K562 (cell line): ENCODE results near the gene SEMA4F. TPM values are rescaled to one million over a fixed set of nuclear protein-coding genes. Genes with fewer than 3 reads are reported as not detected.

Experiments
- ATAC-seq: fragments of 200-7000 bp; cut with Tn5 transposase; 3 replicates; pipeline ENCODE4 v1.9.1; 2020; ENCODE audit warnings: moderate library complexity
- BruUV-seq: library from RNA; stranded (reverse); fragments of 400-500 nt; replicated peaks from 2 replicates; lab custom pipeline; 2021; lab: Mats Ljungman, UMichigan
- CTCF ChIA-PET: fragments of 300-600 bp; formaldehyde crosslinking; extraction: SDS; loops from one replicate; lab custom pipeline; 2021; ENCODE audit warnings: low intra/inter-chr PET ratio; lab: Yijun Ruan, JAX
- POLR2A ChIA-PET: fragments of 300-600, 350-650 bp; sonication (Branson Sonifier 250); formaldehyde crosslinking; extraction: SDS; loops from one replicate; lab custom pipeline; 2021; ENCODE audit warnings: antibody characterized with exemption, inconsistent platforms; lab: Yijun Ruan, JAX
- DNase-seq, 4 experiments: peaks; one replicate each; pipeline versions ENCODE4 v3.0.0 to v3.0.0-alpha.2; 2011 to 2018; ENCODE audit warnings: low spot score in 3 of 4, mixed read lengths in 3 of 4; ENCODE audit errors: extremely low read depth in 1 of 4
- FAIRE-seq: peaks from 2 replicates; lab custom pipeline; 2011; peaks lifted over from hg19 to GRCh38; lab: Jason Lieb, UNC
- H2AFZ ChIP-seq: 2 replicates; pipeline ENCODE4 v1.6.0; 2011; ENCODE audit warnings: low read depth, low read length, control low read depth, inconsistent platforms
- H3K27ac ChIP-seq: fragments of 200-600 bp; 3 replicates; pipeline ENCODE4 v1.8.0; 2011; ENCODE audit warnings: low read depth, mild to moderate bottlenecking, control low read depth, inconsistent platforms, low read length, moderate library complexity, mixed read lengths; ENCODE audit errors: extremely low read depth
- H3K27me3 ChIP-seq, 2 experiments: fragments of 300-600 bp in 1 of 2; 2 replicates in 1 of 2; 3 replicates in 1 of 2; pipeline versions ENCODE4 v1.6.0 to v1.8.0; 2011; ENCODE audit warnings: inconsistent platforms in 2 of 2, low read length in 2 of 2, mild to moderate bottlenecking in 1 of 2, mixed read lengths in 1 of 2, moderate library complexity in 1 of 2; ENCODE audit not compliant: control insufficient read depth in 2 of 2, insufficient read depth in 2 of 2
- H3K36me3 ChIP-seq: fragments of 300-600 bp; 3 replicates; pipeline ENCODE4 v1.8.0; 2011; ENCODE audit warnings: mild to moderate bottlenecking, low read length, inconsistent platforms; ENCODE audit not compliant: control insufficient read depth, insufficient read depth
- H3K4me1 ChIP-seq, 2 experiments: fragments of 200-600 bp in 1 of 2; replicated peaks in 1 of 2; 2 replicates in 1 of 2; 3 replicates in 1 of 2; pipeline versions ENCODE4 v1.5.1 to v1.8.0; 2011; ENCODE audit warnings: inconsistent platforms in 2 of 2, low read length in 2 of 2, mild to moderate bottlenecking in 1 of 2, mixed read lengths in 1 of 2, moderate library complexity in 1 of 2; ENCODE audit not compliant: control insufficient read depth in 2 of 2, insufficient read depth in 2 of 2
- H3K4me2 ChIP-seq: 2 replicates; pipeline ENCODE4 v1.6.1; 2011; ENCODE audit warnings: low read length, control low read depth, inconsistent platforms, mixed read lengths; ENCODE audit not compliant: insufficient read depth
- H3K4me3 ChIP-seq: fragments of 200-600 bp; sonication (generic), shearing (Covaris generic); 2 replicates; pipeline ENCODE4 v1.5.1; 2016; ENCODE audit warnings: control low read depth, inconsistent platforms
- H3K79me2 ChIP-seq: fragments of 200-600 bp; 3 replicates; pipeline ENCODE4 v1.8.0; 2011; ENCODE audit warnings: low read length, inconsistent platforms; ENCODE audit not compliant: control insufficient read depth, insufficient read depth
- H3K9ac ChIP-seq, 2 experiments: 2 replicates each; pipeline versions ENCODE4 v1.6.0 to v1.6.1; 2011; ENCODE audit warnings: low read depth in 2 of 2, low read length in 2 of 2, control low read depth in 1 of 2, inconsistent platforms in 1 of 2, mild to moderate bottlenecking in 1 of 2, mixed read lengths in 1 of 2; ENCODE audit not compliant: insufficient read depth in 1 of 2
- H3K9me1 ChIP-seq: one replicate; pipeline ENCODE4 v1.6.0; 2011; ENCODE audit warnings: inconsistent platforms, mild to moderate bottlenecking, low read length, moderate library complexity; ENCODE audit not compliant: control insufficient read depth, insufficient read depth
- H3K9me3 ChIP-seq: replicated peaks from 2 replicates; pipeline ENCODE4 v1.5.1; 2011; ENCODE audit warnings: low read depth, low read length, inconsistent platforms; ENCODE audit not compliant: control insufficient read depth, insufficient read depth
- H4K20me1 ChIP-seq: replicated peaks from 2 replicates; pipeline ENCODE4 v1.6.1; 2011; ENCODE audit warnings: low read length, inconsistent platforms, mixed read lengths; ENCODE audit not compliant: control insufficient read depth, insufficient read depth
- CHCHD3 ChIP-seq: fragments of 250-450 bp; sonication (Bioruptor Pico); IDR thresholded peaks from 2 replicates; pipeline ENCODE4 v2.1.2; 2022; ENCODE audit warnings: mild to moderate bottlenecking
- GATAD2A ChIP-seq: fragments of 450-650 bp; IDR thresholded peaks from 2 replicates; pipeline ENCODE4 v1.6.1; 2017
- NFIC ChIP-seq: fragments of 450-650 bp; IDR thresholded peaks from 2 replicates; pipeline ENCODE4 v1.6.1; 2017; ENCODE audit warnings: mild to moderate bottlenecking, inconsistent platforms
- PHF21A ChIP-seq: fragments of 450-650 bp; IDR thresholded peaks from 2 replicates; pipeline ENCODE4 v1.6.1; 2017; ENCODE audit warnings: low read depth, borderline replicate concordance
- POLR2B ChIP-seq: fragments of 450-650 bp; IDR thresholded peaks from 2 replicates; pipeline ENCODE4 v1.6.1; 2018; ENCODE audit warnings: low read depth; ENCODE audit not compliant: partially characterized antibody
- RBM22 ChIP-seq: fragments of 200-400 bp; formaldehyde crosslinking; IDR thresholded peaks from 2 replicates; pipeline ENCODE4 v1.6.1; 2018; ENCODE audit warnings: low read length, low read depth; ENCODE audit not compliant: poor library complexity, severe bottlenecking
- SMARCE1 ChIP-seq: fragments of 450-650 bp; IDR thresholded peaks from 2 replicates; pipeline ENCODE4 v1.7.1; 2016; ENCODE audit warnings: mild to moderate bottlenecking
- SRSF1 ChIP-seq: fragments of 200-400 bp; formaldehyde crosslinking; IDR thresholded peaks from 2 replicates; pipeline ENCODE4 v1.6.1; 2017; ENCODE audit warnings: mild to moderate bottlenecking, low read depth, low read length, moderate library complexity
- TGIF2 ChIP-seq: sonication (generic); formaldehyde crosslinking; IDR thresholded peaks from 2 replicates; pipeline ENCODE4 v1.8.1; 2022; ENCODE audit warnings: mild to moderate bottlenecking, missing genetic modification reagents, moderate library complexity
- ZFP91 ChIP-seq: sonication (generic); formaldehyde crosslinking; IDR thresholded peaks from 2 replicates; pipeline ENCODE4 v1.8.0; 2022; ENCODE audit warnings: mild to moderate bottlenecking, missing genetic modification reagents
- ZNF583 ChIP-seq: fragments of 250-450 bp; sonication (Bioruptor Pico); IDR thresholded peaks from 2 replicates; pipeline ENCODE4 v1.4.0; 2020
- ZNF764 ChIP-seq: fragments of 250-450 bp; sonication (Bioruptor Pico); IDR thresholded peaks from 2 replicates; pipeline ENCODE4 v1.4.0; 2020; ENCODE audit warnings: low read depth, mild to moderate bottlenecking, moderate library complexity
- ZNF780A ChIP-seq: fragments of 250-450 bp; sonication (Bioruptor Pico); IDR thresholded peaks from 2 replicates; pipeline ENCODE4 v1.5.0; 2021; ENCODE audit warnings: mild to moderate bottlenecking
- WGBS: fragments of 100-300 bp; shearing (Covaris generic); methylation state at CpG from one replicate; pipeline ENCODE4 v1.1.6; 2016; ENCODE audit warnings: low coverage, mixed read lengths; ENCODE audit not compliant: insufficient coverage; ENCODE audit errors: missing lambda C conversion rate; 5-methylcytosine and 5-hydroxymethylcytosine counted together
- in situ Hi-C: fragments of 300-500 bp; cut with MboI; formaldehyde crosslinking; loops from 4 replicates; pipeline ENCODE4 v1.15.0; 2018; ENCODE audit warnings: inconsistent platforms, mixed read lengths
- intact Hi-C: fragments of 100-400 bp; cut with micrococcal nuclease; formaldehyde crosslinking; loops from 2 replicates; pipeline ENCODE4 v1.14.2; 2022
- polyA plus RNA-seq, 8 experiments: library from polyadenylated mRNA; depleted of rRNA in 4 of 8; stranded (reverse) in 5 of 8; unstranded in 3 of 8; fragments of >200 nt; fragmentation: Nextera tagmentation in 2 of 8; fragmentation: Illumina TruSeq in 1 of 8; extraction: Ambion mirVana in 2 of 8; extraction: Trizol in 1 of 8; gene quantifications; 2 replicates each; pipeline versions ENCODE4 v1.2.1 to v1.2.3, GENCODE V29; 2011 to 2014; ENCODE audit warnings: inconsistent platforms in 1 of 8, missing spikeins in 1 of 8
- total RNA-seq, 7 experiments: library from RNA; depleted of rRNA in 6 of 7; stranded (reverse); fragments of >200 nt in 6 of 7; fragmentation: Illumina TruSeq in 2 of 7; extraction: Trizol in 2 of 7; gene quantifications; 2 replicates each; pipeline versions ENCODE4 v1.2.1 to v1.2.3, GENCODE V29; 2011 to 2021; ENCODE audit warnings: low replicate concordance in 1 of 7
- TF ChIP-seq, protein P1 (sequence below): sonication (generic); IDR thresholded peaks from 2 replicates; pipeline ENCODE4 v1.6.1; 2016

Gene SEMA4F
- total and polyA plus RNA-seq, 9 of the 15 experiments (the other 6 are each of a cell fraction or from before 2014, with no cell fraction given) = 0.08 to 1.6 (median 0.33) TPM

DNA sequence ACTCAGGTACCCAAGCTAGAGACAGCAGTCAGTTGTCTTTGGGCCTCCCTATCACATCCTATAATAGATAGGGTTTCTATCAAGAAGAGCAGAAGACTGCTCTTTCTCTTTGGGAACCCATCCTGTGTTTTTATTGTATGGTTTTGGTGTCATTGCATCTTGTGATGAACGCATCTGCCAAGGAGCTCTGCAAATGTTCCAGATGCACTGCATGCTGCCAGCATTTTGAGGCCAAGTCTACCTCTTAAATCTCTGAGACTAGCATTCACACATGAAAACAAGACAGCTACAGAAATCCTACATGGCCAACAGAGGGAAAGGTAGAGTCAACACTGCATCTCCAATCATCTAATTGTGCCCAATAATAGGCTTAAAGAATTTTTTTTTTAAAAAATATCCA, 14.0 kb downstream of the SEMA4F start:
- Histone ChIP-seq H3K9ac (no peak overlapping the region), H3K9me1 (no peaks in the 10 kb centered on the region), H3K79me2 (no peaks in the 10 kb centered on the region), H3K4me2 (no peak overlapping the region), H2AFZ (no peak overlapping the region), H4K20me1 (no peaks in the 10 kb centered on the region), H3K27ac (no peak overlapping the region), H3K36me3 (no peaks in the 10 kb centered on the region), H3K27me3 (peaks cover 3 to 10% of the 10 kb centered on the region in 2 experiments; a peak in 4 of 5 replicates), H3K4me3 (no peak overlapping the region), H3K9me3 (no peaks in the 10 kb centered on the region), H3K4me1 (no peaks in the 10 kb centered on the region)
- CTCF ChIA-PET = no interaction called here
- DNase-seq (no peak), FAIRE-seq (no peak), ATAC-seq (no peak)
- in situ Hi-C loops (no loop called here), intact Hi-C loops (no loop called here)
- no TSS peak for BruUV-seq
- POLR2A ChIA-PET = no interaction called here
- 8% methylated on average over 1 of the region's 1 CpG for WGBS
- no peak for TF ChIP-seq ZNF780A
- no peak for TF ChIP-seq SRSF1
- no peak for TF ChIP-seq SMARCE1
- no peak for TF ChIP-seq POLR2B
- no peak for TF ChIP-seq RBM22
- no peak for TF ChIP-seq PHF21A
- no peak for TF ChIP-seq ZNF764 (CRISPR knock-in tag)
- TF ChIP-seq TGIF2 (CRISPR knock-in tag) = no peak
- TF ChIP-seq GATAD2A = no peak
- TF ChIP-seq CHCHD3 (CRISPR knock-in tag) = no peak
- no peak for TF ChIP-seq ZNF583 (CRISPR knock-in tag)
- TF ChIP-seq NFIC = no peak
- no peak for TF ChIP-seq ZFP91 (CRISPR knock-in tag)
- TF ChIP-seq, protein P1, sequence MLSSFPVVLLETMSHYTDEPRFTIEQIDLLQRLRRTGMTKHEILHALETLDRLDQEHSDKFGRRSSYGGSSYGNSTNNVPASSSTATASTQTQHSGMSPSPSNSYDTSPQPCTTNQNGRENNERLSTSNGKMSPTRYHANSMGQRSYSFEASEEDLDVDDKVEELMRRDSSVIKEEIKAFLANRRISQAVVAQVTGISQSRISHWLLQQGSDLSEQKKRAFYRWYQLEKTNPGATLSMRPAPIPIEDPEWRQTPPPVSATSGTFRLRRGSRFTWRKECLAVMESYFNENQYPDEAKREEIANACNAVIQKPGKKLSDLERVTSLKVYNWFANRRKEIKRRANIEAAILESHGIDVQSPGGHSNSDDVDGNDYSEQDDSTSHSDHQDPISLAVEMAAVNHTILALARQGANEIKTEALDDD = no peak
